GM23338 (cell line): ENCODE data around the gene RASL10B.

Source experiments
- EZH2 ChIP-seq: fragments of 200-600 bp; sonication (generic); IDR thresholded peaks from one replicate; pipeline ENCODE4 v1.8.0; 2017; ENCODE audit warnings: antibody characterized with exemption, mild to moderate bottlenecking, low read depth; ENCODE audit not compliant: unreplicated experiment
- EZH2phosphoT487 ChIP-seq: fragments of 200-600 bp; sonication (generic); IDR thresholded peaks from one replicate; pipeline ENCODE4 v1.8.1; 2018; ENCODE audit warnings: antibody characterized with exemption; ENCODE audit not compliant: unreplicated experiment
- JUNB ChIP-seq: IDR thresholded peaks from one replicate; pipeline ENCODE4 v1.6.1; 2016; ENCODE audit warnings: antibody characterized with exemption; ENCODE audit not compliant: unreplicated experiment
- TF ChIP-seq, protein P1 (sequence below), 2 experiments: fragments of 200-600 bp in 1 of 2; sonication (generic) in 1 of 2; conservative IDR thresholded peaks; 2 replicates each; pipeline versions ENCODE4 v1.5.1 to v1.6.1; 2016 to 2017; ENCODE audit warnings: antibody characterized with exemption in 2 of 2, low read depth in 2 of 2, mild to moderate bottlenecking in 2 of 2, moderate library complexity in 1 of 2

DNA sequence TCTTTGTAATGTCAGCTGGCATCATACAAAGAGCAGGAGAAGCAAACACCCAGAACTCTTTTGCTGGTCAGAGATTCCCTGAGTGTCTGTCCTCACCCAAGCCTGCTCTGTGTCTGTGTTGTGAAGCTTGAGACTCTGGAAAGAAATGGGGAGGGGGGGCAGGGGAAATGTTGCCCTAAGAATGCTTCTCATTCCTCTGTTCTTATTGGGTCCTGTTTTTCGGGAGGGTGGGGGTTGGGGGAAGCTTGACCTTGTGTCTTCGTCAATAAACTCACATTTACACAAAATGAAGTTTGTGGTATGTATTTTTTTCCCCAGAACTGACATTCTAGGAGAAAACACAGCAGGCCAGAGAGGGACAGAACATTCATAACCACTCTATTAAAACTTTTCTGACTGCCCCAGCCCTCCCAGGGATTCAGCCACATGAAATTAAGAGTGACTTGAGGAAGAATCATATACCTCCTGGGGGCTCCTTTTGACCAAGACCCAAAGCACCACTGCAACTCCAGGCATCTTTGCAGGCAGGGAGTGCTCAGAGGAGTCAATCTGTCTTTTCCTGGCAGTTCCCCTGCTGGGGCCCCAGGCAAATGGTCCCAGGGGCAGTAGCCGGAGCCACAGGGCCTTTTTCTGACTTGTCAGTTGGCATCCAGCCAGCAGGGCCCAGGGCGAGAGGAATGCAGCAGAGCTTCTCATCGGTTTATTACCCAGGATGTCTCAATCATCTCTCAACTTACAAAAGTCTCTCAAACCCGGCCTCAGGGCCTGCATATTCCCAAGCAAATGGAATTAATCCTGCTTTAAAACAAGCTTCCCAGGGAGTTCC lies 5.1 kb upstream of the RASL10B start:
- TF ChIP-seq, protein P1, sequence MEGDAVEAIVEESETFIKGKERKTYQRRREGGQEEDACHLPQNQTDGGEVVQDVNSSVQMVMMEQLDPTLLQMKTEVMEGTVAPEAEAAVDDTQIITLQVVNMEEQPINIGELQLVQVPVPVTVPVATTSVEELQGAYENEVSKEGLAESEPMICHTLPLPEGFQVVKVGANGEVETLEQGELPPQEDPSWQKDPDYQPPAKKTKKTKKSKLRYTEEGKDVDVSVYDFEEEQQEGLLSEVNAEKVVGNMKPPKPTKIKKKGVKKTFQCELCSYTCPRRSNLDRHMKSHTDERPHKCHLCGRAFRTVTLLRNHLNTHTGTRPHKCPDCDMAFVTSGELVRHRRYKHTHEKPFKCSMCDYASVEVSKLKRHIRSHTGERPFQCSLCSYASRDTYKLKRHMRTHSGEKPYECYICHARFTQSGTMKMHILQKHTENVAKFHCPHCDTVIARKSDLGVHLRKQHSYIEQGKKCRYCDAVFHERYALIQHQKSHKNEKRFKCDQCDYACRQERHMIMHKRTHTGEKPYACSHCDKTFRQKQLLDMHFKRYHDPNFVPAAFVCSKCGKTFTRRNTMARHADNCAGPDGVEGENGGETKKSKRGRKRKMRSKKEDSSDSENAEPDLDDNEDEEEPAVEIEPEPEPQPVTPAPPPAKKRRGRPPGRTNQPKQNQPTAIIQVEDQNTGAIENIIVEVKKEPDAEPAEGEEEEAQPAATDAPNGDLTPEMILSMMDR (conservative IDR thresholded peaks at IDR 0.05; ENCODE audit: low read depth in 2 of 2) = no peak
- TF ChIP-seq JUNB (no peak), EZH2 (no peak), EZH2phosphoT487 (no peak)
